ENCODE results near the gene IRAK4.

DNA sequence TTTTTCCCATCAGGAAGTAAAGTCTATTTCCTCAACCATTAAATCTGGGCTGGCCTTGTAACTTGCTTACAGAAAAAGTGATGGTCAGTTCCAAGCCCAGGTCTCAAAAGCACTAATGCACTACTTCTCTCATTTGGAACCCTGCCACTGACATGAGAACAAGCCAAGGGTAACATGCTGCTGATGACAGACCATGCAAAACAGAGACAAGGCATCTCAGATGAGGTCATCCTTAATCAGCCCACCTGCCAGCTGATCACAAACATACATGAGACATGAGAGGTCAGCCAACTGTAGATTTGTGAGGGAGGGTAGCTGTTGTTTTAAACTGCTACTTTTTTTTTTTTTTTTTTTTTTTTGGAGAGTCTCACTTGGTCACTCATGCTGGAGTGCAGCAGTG lies 31.2 kb downstream of the IRAK4 start:
- TF ChIP-seq, protein P1, sequence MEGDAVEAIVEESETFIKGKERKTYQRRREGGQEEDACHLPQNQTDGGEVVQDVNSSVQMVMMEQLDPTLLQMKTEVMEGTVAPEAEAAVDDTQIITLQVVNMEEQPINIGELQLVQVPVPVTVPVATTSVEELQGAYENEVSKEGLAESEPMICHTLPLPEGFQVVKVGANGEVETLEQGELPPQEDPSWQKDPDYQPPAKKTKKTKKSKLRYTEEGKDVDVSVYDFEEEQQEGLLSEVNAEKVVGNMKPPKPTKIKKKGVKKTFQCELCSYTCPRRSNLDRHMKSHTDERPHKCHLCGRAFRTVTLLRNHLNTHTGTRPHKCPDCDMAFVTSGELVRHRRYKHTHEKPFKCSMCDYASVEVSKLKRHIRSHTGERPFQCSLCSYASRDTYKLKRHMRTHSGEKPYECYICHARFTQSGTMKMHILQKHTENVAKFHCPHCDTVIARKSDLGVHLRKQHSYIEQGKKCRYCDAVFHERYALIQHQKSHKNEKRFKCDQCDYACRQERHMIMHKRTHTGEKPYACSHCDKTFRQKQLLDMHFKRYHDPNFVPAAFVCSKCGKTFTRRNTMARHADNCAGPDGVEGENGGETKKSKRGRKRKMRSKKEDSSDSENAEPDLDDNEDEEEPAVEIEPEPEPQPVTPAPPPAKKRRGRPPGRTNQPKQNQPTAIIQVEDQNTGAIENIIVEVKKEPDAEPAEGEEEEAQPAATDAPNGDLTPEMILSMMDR (optimal IDR thresholded peaks at IDR 0.05 in 1 of 3, IDR thresholded peaks at IDR 0.05 in 1 of 3, conservative IDR thresholded peaks at IDR 0.05 in 1 of 3; ENCODE audit: extremely low read depth in 1 of 3, insufficient read depth in 2 of 3, low read length in 3 of 3), result no peak
- TF ChIP-seq EZH2 (IDR thresholded peaks at IDR 0.05; ENCODE audit: low read length), result no peak
